HFFc6 (cell line): ENCODE measurements around the gene RFX1. TPM values are rescaled to one million over a fixed set of nuclear protein-coding genes. Genes with fewer than 3 reads are reported as not detected.
A peak's percentile ranks its signal among the peaks of the same experiment; 100 is the strongest.

Experiments used
- DNase-seq: peaks from one replicate; pipeline ENCODE4 v3.0.0-alpha.2; 2018
- H3K27ac Mint-ChIP-seq: 2 replicates; pipeline ENCODE4 v1.8.0; 2020; ENCODE audit warnings: mild to moderate bottlenecking, mixed read lengths
- H3K27me3 Mint-ChIP-seq: 2 replicates; pipeline ENCODE4 v1.8.0; 2021; ENCODE audit warnings: mild to moderate bottlenecking, moderate library complexity, mixed read lengths; ENCODE audit not compliant: insufficient read depth
- H3K36me3 Mint-ChIP-seq: 2 replicates; pipeline ENCODE4 v1.8.0; 2021; ENCODE audit warnings: low read depth, mixed read lengths
- H3K4me1 Mint-ChIP-seq: 2 replicates; pipeline ENCODE4 v1.8.0; 2020; ENCODE audit warnings: low read depth, mixed read lengths
- H3K4me3 Mint-ChIP-seq: 2 replicates; pipeline ENCODE4 v1.8.0; 2020; ENCODE audit warnings: mild to moderate bottlenecking, moderate library complexity, mixed read lengths
- H3K9me3 Mint-ChIP-seq: 2 replicates; pipeline ENCODE4 v1.8.0; 2020; ENCODE audit warnings: mild to moderate bottlenecking, mixed read lengths
- CTCF ChIP-seq: fragments of 200-600 bp; sonication (generic); IDR thresholded peaks from 2 replicates; pipeline ENCODE4 v1.5.0; 2021; ENCODE audit warnings: antibody characterized with exemption, mild to moderate bottlenecking
- total RNA-seq, 6 experiments: library from RNA; stranded (reverse); fragmentation: NEBNext Ultra II Directional; extraction: Animal tissue kit (Norgen Biotek cat#: 25700); gene quantifications; 2 replicates in 1 of 6; 3 replicates in 5 of 6; pipeline ENCODE4 v1.2.3, GENCODE V29; 2021

The RFX1 gene
- total RNA-seq, 6 experiments from 2014 or later = 11.6 to 13.0 (median 12.2) TPM

GRCh38 chr19:14033946-14034345, 27.8 kb upstream of the RFX1 start:
- Mint-ChIP-seq H3K36me3 (no peaks in the 10 kb centered on the region), H3K9me3 (no peaks in the 10 kb centered on the region), H3K27ac (no peak overlapping the region; the same call in 1 of the 2 replicates), H3K4me1 (peaks cover 14% of the 10 kb centered on the region), H3K27me3 (peaks cover 2% of the 10 kb centered on the region; the same call in 1 of the 2 replicates), H3K4me3 (no peak overlapping the region)
- DNase-seq = no peak
- no peak for TF ChIP-seq CTCF

GRCh38 chr19:14031719-14032480, 25.8 kb upstream of the RFX1 start, which contains the start of gene IL27RA:
IL27RA (plus strand) TSS chr19:14031762; CDS start chr19:14031873, 111 bp downstream.
- peak; percentile 73 for TF ChIP-seq CTCF
- Mint-ChIP-seq H3K9me3 (no peaks in the 10 kb centered on the region), H3K27me3 (peaks cover 5% of the 10 kb centered on the region), H3K36me3 (no peaks in the 10 kb centered on the region), H3K4me3 (peak within 1 kb of the TSS; percentile 88), H3K4me1 (peaks cover 14% of the 10 kb centered on the region), H3K27ac (peak within 1 kb of the TSS; percentile 45)
- peak; percentile 22 for DNase-seq

- H3K9me3 Mint-ChIP-seq = no peaks in the 10 kb centered on the region
- DNase-seq = no peak
- no peak for TF ChIP-seq CTCF
- H3K4me3 Mint-ChIP-seq = peak overlapping the region; percentile 88
- no peaks in the 10 kb centered on the region for H3K36me3 Mint-ChIP-seq
- H3K27ac Mint-ChIP-seq = no peak overlapping the region
- peaks cover 12% of the 10 kb centered on the region for H3K4me1 Mint-ChIP-seq
- peaks cover 5% of the 10 kb centered on the region for H3K27me3 Mint-ChIP-seq
Measured at GRCh38 chr19:14030997-14031718, 25.0 kb upstream of the RFX1 start.

GRCh38 chr19:14028901-14029300, 22.8 kb upstream of the RFX1 start:
- Mint-ChIP-seq H3K4me1 (peaks cover 2% of the 10 kb centered on the region), H3K27ac (no peak overlapping the region)

More at GRCh38 chr19:14028901-14029300, 22.8 kb upstream of the RFX1 start:
- no peak overlapping the region for H3K4me3 Mint-ChIP-seq
- no peak for TF ChIP-seq CTCF
- H3K27me3 Mint-ChIP-seq = peaks cover 5% of the 10 kb centered on the region
- no peaks in the 10 kb centered on the region for H3K36me3 Mint-ChIP-seq
- H3K9me3 Mint-ChIP-seq = no peaks in the 10 kb centered on the region
- no peak for DNase-seq
